Astrocyte of the spinal cord (primary cell): Measurements from ENCODE around the gene JMJD1C.

Experiments used
- DNase-seq: peaks from one replicate; pipeline ENCODE4 v3.0.0; 2011; ENCODE audit warnings: low read depth, low spot score
- H3K4me3 ChIP-seq: 2 replicates; pipeline ENCODE4 v1.5.1; 2011; ENCODE audit warnings: low read depth, mild to moderate bottlenecking, low read length, moderate library complexity
- CTCF ChIP-seq: IDR thresholded peaks from 2 replicates; pipeline ENCODE4 v1.5.1; 2012; ENCODE audit warnings: low read depth, mild to moderate bottlenecking, low read length, inconsistent platforms
- in situ Hi-C: cut with HindIII; loops from 2 replicates; pipeline ENCODE4 v1.10.0; 2017; ENCODE audit warnings: low sequenced_read_pairs

Gene JMJD1C

GRCh38 chr10:63373176-63373575 is 92.6 kb downstream of the JMJD1C start:
- no peak for DNase-seq
- no peak overlapping the region for H3K4me3 ChIP-seq
- no peak for TF ChIP-seq CTCF
- in situ Hi-C loops = no loop called here

- no peak for TF ChIP-seq CTCF
- no peak for DNase-seq
- no peak overlapping the region for H3K4me3 ChIP-seq
- in situ Hi-C loops = no loop called here
These were observed 96.1 kb downstream of the JMJD1C start for GRCh38 chr10:63369711-63370110.

- in situ Hi-C loops = no loop called here
- DNase-seq = no peak
- H3K4me3 ChIP-seq = no peak overlapping the region
- TF ChIP-seq CTCF = no peak
These were observed 97.4 kb downstream of the JMJD1C start for GRCh38 chr10:63368365-63368764.

- H3K4me3 ChIP-seq = no peak overlapping the region
- DNase-seq = no peak
- in situ Hi-C loops = no loop called here
- TF ChIP-seq CTCF = no peak
These were observed 98.8 kb downstream of the JMJD1C start for GRCh38 chr10:63366933-63367332.

- DNase-seq = peak; percentile 60
- H3K4me3 ChIP-seq = no peak overlapping the region
- no peak for TF ChIP-seq CTCF
- in situ Hi-C loops = no loop called here
These were observed 99.6 kb downstream of the JMJD1C start for GRCh38 chr10:63365976-63366765.

GRCh38 chr10:63364918-63365317 is 100.9 kb downstream of the JMJD1C start:
- no peak overlapping the region for H3K4me3 ChIP-seq
- TF ChIP-seq CTCF = no peak
- DNase-seq = no peak
- in situ Hi-C loops = no loop called here
